K562 (cell line): ENCODE data around the gene SF3A2.

Experiments used
- BHLHE40 ChIP-seq: IDR thresholded peaks from 2 replicates; pipeline ENCODE4 v1.6.1; 2011; ENCODE audit warnings: low read length, improper control_type of control experiment
- EZH2 ChIP-seq: IDR thresholded peaks from 2 replicates; pipeline ENCODE4 v1.6.1; 2012; ENCODE audit warnings: low read depth, mild to moderate bottlenecking, inconsistent platforms, low read length, borderline replicate concordance
- POLR2AphosphoS5 ChIP-seq: IDR thresholded peaks from 2 replicates; pipeline ENCODE4 v1.6.1; 2011; ENCODE audit warnings: mild to moderate bottlenecking, low read depth, low read length, moderate library complexity; ENCODE audit not compliant: control insufficient read depth, insufficient read depth

DNA sequence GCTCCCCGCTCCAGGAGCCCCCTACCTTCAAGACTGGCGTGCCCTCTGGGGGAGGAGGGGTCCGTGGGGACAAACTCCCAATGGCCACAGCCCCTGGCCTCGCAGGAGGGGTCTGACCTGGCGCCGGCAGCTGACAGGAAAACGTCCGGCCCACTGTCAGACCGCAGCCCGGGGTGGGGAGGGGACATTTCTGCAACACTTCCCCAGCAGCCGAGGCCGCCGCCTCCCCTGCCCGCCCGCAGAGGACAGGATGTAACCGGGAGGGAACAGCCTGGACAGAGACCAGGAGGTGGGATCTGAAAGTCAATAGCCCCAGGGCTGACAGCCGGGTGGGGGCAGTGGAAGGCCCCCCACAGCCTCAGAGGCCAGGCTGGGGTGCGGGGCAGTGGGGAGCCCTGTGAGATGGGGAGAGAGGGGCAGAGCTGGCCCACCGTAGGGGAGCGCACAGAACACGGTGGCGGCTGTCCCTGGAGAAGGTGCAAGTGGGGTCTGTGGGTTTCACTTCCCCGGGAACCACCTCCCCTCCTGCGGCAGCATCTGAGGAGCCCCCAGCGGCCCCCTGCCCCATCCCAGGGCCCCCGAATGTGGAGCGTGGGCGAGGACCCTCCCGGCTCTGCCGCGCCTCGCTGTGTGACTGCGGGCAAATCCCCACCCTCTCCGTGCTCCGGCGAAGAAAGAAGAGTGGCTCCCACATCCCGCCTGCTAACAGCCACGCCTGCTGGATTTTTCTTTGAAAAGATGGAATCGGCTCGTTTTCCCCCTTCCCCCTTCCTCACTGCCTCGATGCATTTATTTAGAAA lies 45.6 kb downstream of the SF3A2 start, which contains the start of gene PEAK3:
- TF ChIP-seq EZH2 (no peak), POLR2AphosphoS5 (no peak), BHLHE40 (no peak)
